ENCODE measurements around the gene ACAP2.
A peak's percentile ranks its signal among the peaks of the same experiment; 100 is the strongest.

ACAP2 gene

GRCh38 chr3:195274259-195274966 lies 168.4 kb downstream of the ACAP2 start:
- peaks cover 7% of the 10 kb centered on the region for H4K20me1 ChIP-seq (ENCODE audit: control insufficient read depth, insufficient read depth, low read depth, low read length)
- no peaks in the 10 kb centered on the region for H3K9me2 ChIP-seq (replicated peaks; ENCODE audit: control insufficient read depth, low read length)
- peaks cover 11% of the 10 kb centered on the region for H3K79me2 ChIP-seq (ENCODE audit: control insufficient read depth, low read length)
- H3F3A ChIP-seq (ENCODE audit: control insufficient read depth, insufficient read depth) = peaks cover 15% of the 10 kb centered on the region; the same call in 1 of the 2 replicates
- H3K9me3 ChIP-seq (ENCODE audit: control insufficient read depth, insufficient read depth, low read length) = no peaks in the 10 kb centered on the region
- no peak overlapping the region for H3K4me2 ChIP-seq (ENCODE audit: low read length)
- TF ChIP-seq CTCF (IDR thresholded peaks at IDR 0.05; ENCODE audit: low read depth, low read length, poor library complexity, severe bottlenecking) (no peak), EZH2phosphoT487 (IDR thresholded peaks at IDR 0.05; ENCODE audit: borderline replicate concordance, low read length) (no peak)
- H3K4me1 ChIP-seq (ENCODE audit: control insufficient read depth, low read length) = peaks cover 15% of the 10 kb centered on the region
- no peak overlapping the region for H3K27ac ChIP-seq (ENCODE audit: low read depth, low read length)
- H3K4me3 ChIP-seq (ENCODE audit: low read length) = no peak overlapping the region
- peaks cover 6% of the 10 kb centered on the region for H3K36me3 ChIP-seq (ENCODE audit: control insufficient read depth, low read length)
- no peaks in the 10 kb centered on the region for H3K27me3 ChIP-seq (ENCODE audit: control insufficient read depth, low read length)

DNA sequence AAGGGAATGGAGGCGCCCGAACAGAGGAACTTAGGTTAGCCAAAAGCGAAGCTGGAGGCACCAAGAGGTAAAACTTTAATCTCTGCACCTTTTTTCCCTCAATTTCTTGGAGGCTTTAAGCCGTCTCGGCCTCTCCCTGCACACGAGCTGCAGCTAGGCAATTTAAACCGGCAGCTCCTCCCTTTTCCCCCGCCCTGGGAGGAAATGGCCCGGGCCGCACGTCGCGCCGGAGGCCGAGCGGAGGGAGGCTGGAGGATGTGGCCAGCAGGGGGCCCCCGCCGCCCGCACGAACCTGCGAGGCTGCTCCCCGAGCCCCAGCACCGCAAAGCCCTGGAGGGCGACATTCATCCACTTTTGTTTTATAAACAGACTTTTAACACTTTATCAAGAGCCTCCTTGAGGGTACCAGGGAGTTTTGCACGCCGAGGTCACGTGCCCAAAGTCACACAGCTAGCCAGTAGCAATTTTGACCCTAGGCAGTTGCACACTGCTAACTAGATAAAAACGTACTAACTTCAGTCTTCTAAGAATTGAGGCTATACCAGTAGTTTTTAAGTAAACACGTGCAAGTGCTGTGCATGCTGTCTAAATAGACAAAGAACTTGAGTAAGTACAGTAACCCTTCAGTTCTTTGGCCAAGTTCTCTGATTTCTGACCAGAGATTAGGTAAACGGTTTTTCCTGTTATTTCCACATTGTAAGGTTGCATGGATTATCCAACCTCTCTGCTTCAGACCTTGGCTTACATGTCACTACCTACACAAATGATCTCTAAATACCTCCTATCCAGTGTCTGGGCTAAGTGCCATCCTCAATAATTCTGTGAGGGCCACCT lies 171.2 kb downstream of the ACAP2 start:
- H3K27ac ChIP-seq (ENCODE audit: low read depth, low read length) = peak overlapping the region; percentile 60
- peaks cover 33% of the 10 kb centered on the region for H3K79me2 ChIP-seq (ENCODE audit: control insufficient read depth, low read length)
- TF ChIP-seq CTCF (IDR thresholded peaks at IDR 0.05; ENCODE audit: low read depth, low read length, poor library complexity, severe bottlenecking) (peak; percentile 98), EZH2phosphoT487 (IDR thresholded peaks at IDR 0.05; ENCODE audit: borderline replicate concordance, low read length) (no peak)
- no peaks in the 10 kb centered on the region for H3K9me2 ChIP-seq (replicated peaks; ENCODE audit: control insufficient read depth, low read length)
- peaks cover 22% of the 10 kb centered on the region for H3K4me1 ChIP-seq (ENCODE audit: control insufficient read depth, low read length)
- peak overlapping the region; percentile 80 for H3K4me3 ChIP-seq (ENCODE audit: low read length)
- peaks cover 13% of the 10 kb centered on the region for H4K20me1 ChIP-seq (ENCODE audit: control insufficient read depth, insufficient read depth, low read depth, low read length)
- peaks cover 14% of the 10 kb centered on the region; the same call in 1 of the 2 replicates for H3K36me3 ChIP-seq (ENCODE audit: control insufficient read depth, low read length)
- H3F3A ChIP-seq (ENCODE audit: control insufficient read depth, insufficient read depth) = peaks cover 15% of the 10 kb centered on the region; the same call in 1 of the 2 replicates
- no peaks in the 10 kb centered on the region for H3K9me3 ChIP-seq (ENCODE audit: control insufficient read depth, insufficient read depth, low read length)
- no peaks in the 10 kb centered on the region for H3K27me3 ChIP-seq (ENCODE audit: control insufficient read depth, low read length)
- H3K4me2 ChIP-seq (ENCODE audit: low read length) = peak overlapping the region; percentile 85

- peak within 1 kb of the TSS; percentile 85 for H3K4me2 ChIP-seq (ENCODE audit: low read length)
- H3K4me3 ChIP-seq (ENCODE audit: low read length) = peak within 1 kb of the TSS; percentile 80
- peaks cover 15% of the 10 kb centered on the region; the same call in 1 of the 2 replicates for H3F3A ChIP-seq (ENCODE audit: control insufficient read depth, insufficient read depth)
- peaks cover 34% of the 10 kb centered on the region for H3K79me2 ChIP-seq (ENCODE audit: control insufficient read depth, low read length)
- H3K9me3 ChIP-seq (ENCODE audit: control insufficient read depth, insufficient read depth, low read length) = no peaks in the 10 kb centered on the region
- H3K27ac ChIP-seq (ENCODE audit: low read depth, low read length) = peak within 1 kb of the TSS; percentile 60
- TF ChIP-seq EZH2phosphoT487 (IDR thresholded peaks at IDR 0.05; ENCODE audit: borderline replicate concordance, low read length) (no peak), CTCF (IDR thresholded peaks at IDR 0.05; ENCODE audit: low read depth, low read length, poor library complexity, severe bottlenecking) (peak; percentile 63)
- H3K27me3 ChIP-seq (ENCODE audit: control insufficient read depth, low read length) = no peaks in the 10 kb centered on the region
- H3K4me1 ChIP-seq (ENCODE audit: control insufficient read depth, low read length) = peaks cover 22% of the 10 kb centered on the region
- H4K20me1 ChIP-seq (ENCODE audit: control insufficient read depth, insufficient read depth, low read depth, low read length) = peaks cover 13% of the 10 kb centered on the region
- no peaks in the 10 kb centered on the region for H3K9me2 ChIP-seq (replicated peaks; ENCODE audit: control insufficient read depth, low read length)
- H3K36me3 ChIP-seq (ENCODE audit: control insufficient read depth, low read length) = peaks cover 15% of the 10 kb centered on the region; the same call in 1 of the 2 replicates
Measured at GRCh38 chr3:195270817-195271409, 171.9 kb downstream of the ACAP2 start, which contains the start of gene XXYLT1. TSS of gene XXYLT1 (minus strand) at chr3:195271159. CDS start at chr3:195271058, 101 bp downstream.
